HepG2 (cell line): ENCODE measurements around the gene DLG2. TPM values are rescaled to one million over a fixed set of nuclear protein-coding genes. Genes with fewer than 3 reads are reported as not detected.

Source experiments
- ATAC-seq: fragments of 200-7000 bp; cut with Tn5 transposase; 3 replicates; pipeline ENCODE4 v1.9.1; 2020; ENCODE audit warnings: mild to moderate bottlenecking, moderate library complexity
- BruUV-seq: library from RNA; stranded (reverse); fragments of 400-500 nt; replicated peaks from 2 replicates; lab custom pipeline; 2021; lab: Mats Ljungman, UMichigan
- CTCF ChIA-PET: fragments of 300-600 bp; formaldehyde crosslinking; extraction: SDS; loops from one replicate; lab custom pipeline; 2021; ENCODE audit warnings: low total read pairs, inconsistent platforms, low intra/inter-chr PET ratio; lab: Yijun Ruan, JAX
- POLR2A ChIA-PET: fragments of 350-600 bp; sonication (Branson Sonifier 250); formaldehyde crosslinking; loops from one replicate; lab custom pipeline; 2020; ENCODE audit warnings: antibody characterized with exemption, inconsistent platforms; lab: Yijun Ruan, JAX
- DNase-seq: peaks from one replicate; pipeline ENCODE4 v3.0.0-alpha.2; 2015; ENCODE audit warnings: low spot score
- FAIRE-seq: peaks from 3 replicates; lab custom pipeline; 2011; peaks lifted over from hg19 to GRCh38; lab: Jason Lieb, UNC
- H2AFZ ChIP-seq: one replicate; pipeline ENCODE4 v1.6.1; 2011; ENCODE audit warnings: low read length, inconsistent platforms
- H3K27ac ChIP-seq: fragments of 300-600 bp; 3 replicates; pipeline ENCODE4 v1.8.0; 2011; ENCODE audit warnings: mixed run types, mild to moderate bottlenecking, mixed read lengths, low read length, inconsistent platforms; ENCODE audit not compliant: insufficient read depth; ENCODE audit errors: extremely low read length
- H3K27me3 ChIP-seq, 2 experiments: fragments of 200-600 bp in 1 of 2; 2 replicates in 1 of 2; 3 replicates in 1 of 2; pipeline versions ENCODE4 v1.6.0 to v1.8.0; 2011; ENCODE audit warnings: low read length in 2 of 2, mild to moderate bottlenecking in 2 of 2, moderate library complexity in 2 of 2, inconsistent platforms in 1 of 2; ENCODE audit not compliant: insufficient read depth in 2 of 2, control insufficient read depth in 1 of 2
- H3K36me3 ChIP-seq, 2 experiments: fragments of 200-600 bp in 1 of 2; replicated peaks in 1 of 2; 2 replicates in 1 of 2; 3 replicates in 1 of 2; pipeline versions ENCODE4 v1.5.1 to v1.8.0; 2011; ENCODE audit warnings: low read length in 2 of 2, inconsistent platforms in 1 of 2; ENCODE audit not compliant: insufficient read depth in 2 of 2, control insufficient read depth in 1 of 2
- H3K4me1 ChIP-seq: 2 replicates; pipeline ENCODE4 v1.5.1; 2012; ENCODE audit warnings: low read length, inconsistent platforms; ENCODE audit not compliant: insufficient read depth
- H3K4me2 ChIP-seq: 2 replicates; pipeline ENCODE4 v1.6.0; 2011; ENCODE audit warnings: low read depth, low read length, inconsistent platforms
- H3K4me3 ChIP-seq, 3 experiments: fragments of 200-600 bp in 1 of 3; sonication (generic), shearing (Covaris generic) in 1 of 3; replicated peaks in 1 of 3; 2 replicates each; pipeline ENCODE4 v1.5.1; 2011 to 2016; ENCODE audit warnings: low read length in 3 of 3, inconsistent platforms in 2 of 3, low read depth in 2 of 3, mild to moderate bottlenecking in 2 of 3, control low read depth in 1 of 3, mixed read lengths in 1 of 3; ENCODE audit not compliant: insufficient read depth in 1 of 3
- H3K79me2 ChIP-seq: one replicate; pipeline ENCODE4 v1.6.1; 2011; ENCODE audit warnings: low read length, inconsistent platforms; ENCODE audit not compliant: insufficient read depth
- H3K9ac ChIP-seq: 2 replicates; pipeline ENCODE4 v1.6.0; 2011; ENCODE audit warnings: mild to moderate bottlenecking, low read depth, low read length, inconsistent platforms; ENCODE audit not compliant: insufficient read depth
- H3K9me3 ChIP-seq: 2 replicates; pipeline ENCODE4 v1.5.1; 2012; ENCODE audit warnings: mild to moderate bottlenecking, low read length
- H4K20me1 ChIP-seq: 2 replicates; pipeline ENCODE4 v1.6.0; 2011; ENCODE audit warnings: inconsistent platforms, mild to moderate bottlenecking, low read length, moderate library complexity; ENCODE audit not compliant: insufficient read depth
- KDM1A ChIP-seq: IDR thresholded peaks from 2 replicates; pipeline ENCODE4 v1.6.1; 2016; ENCODE audit warnings: missing compliant biosample characterization
- KLF16 ChIP-seq, 2 experiments: sonication (generic) in 1 of 2; formaldehyde crosslinking in 1 of 2; IDR thresholded peaks; 2 replicates each; pipeline versions ENCODE4 v1.6.1 to v1.8.0; 2016 to 2023; ENCODE audit warnings: missing genetic modification reagents in 2 of 2, missing compliant biosample characterization in 1 of 2
- MAFF ChIP-seq: IDR thresholded peaks from 2 replicates; pipeline ENCODE4 v1.6.1; 2011; ENCODE audit warnings: low read depth, low read length, improper control_type of control experiment
- MAFK ChIP-seq, 2 experiments: IDR thresholded peaks in 1 of 2; conservative IDR thresholded peaks in 1 of 2; 2 replicates each; pipeline ENCODE4 v1.6.1; 2011; ENCODE audit warnings: improper control_type of control experiment in 2 of 2, low read length in 2 of 2
- MZF1 ChIP-seq: sonication (generic); formaldehyde crosslinking; IDR thresholded peaks from 2 replicates; pipeline ENCODE4 v1.8.1; 2023; ENCODE audit warnings: mild to moderate bottlenecking, missing genetic modification reagents, borderline replicate concordance
- NFE2L2 ChIP-seq: fragments of 150-350 bp; IDR thresholded peaks from 2 replicates; pipeline ENCODE4 v1.6.1; 2014; ENCODE audit warnings: low read length
- STAT6 ChIP-seq: sonication (generic); formaldehyde crosslinking; IDR thresholded peaks from 2 replicates; pipeline ENCODE4 v1.4.0; 2020; ENCODE audit warnings: missing genetic modification reagents, mild to moderate bottlenecking, borderline replicate concordance
- ZFY ChIP-seq: sonication (generic); formaldehyde crosslinking; IDR thresholded peaks from 2 replicates; pipeline ENCODE4 v1.4.0; 2020; ENCODE audit warnings: missing genetic modification reagents
- ZNF570 ChIP-seq: sonication (generic); formaldehyde crosslinking; IDR thresholded peaks from 2 replicates; pipeline ENCODE4 v1.4.0; 2020; ENCODE audit warnings: mild to moderate bottlenecking, missing genetic modification reagents, borderline replicate concordance
- ZNF652 ChIP-seq: IDR thresholded peaks from 2 replicates; pipeline ENCODE4 v1.6.1; 2016; ENCODE audit warnings: low read depth, borderline replicate concordance
- ZNF670 ChIP-seq: sonication (generic); formaldehyde crosslinking; IDR thresholded peaks from 2 replicates; pipeline ENCODE4 v1.8.0; 2022; ENCODE audit warnings: mild to moderate bottlenecking, missing genetic modification reagents, borderline replicate concordance
- ZNF891 ChIP-seq: sonication (generic); formaldehyde crosslinking; IDR thresholded peaks from 2 replicates; pipeline ENCODE4 v1.5.0; 2020; ENCODE audit warnings: mild to moderate bottlenecking, missing genetic modification reagents
- WGBS: methylation state at CpG from one replicate; pipeline ENCODE4 v1.1.6; 2017; ENCODE audit warnings: low lambda C conversion rate; 5-methylcytosine and 5-hydroxymethylcytosine counted together
- in situ Hi-C: cut with HindIII; loops from 2 replicates; pipeline ENCODE4 v1.10.0; 2017; ENCODE audit warnings: low pct_unique_long_range_greater_than_20kb; ENCODE audit not compliant: extremely low pct_ligation_motif_present
- intact Hi-C: fragments of 100-400 bp; cut with micrococcal nuclease; formaldehyde crosslinking; loops from one replicate; pipeline ENCODE4 v1.10.0; 2022; ENCODE audit not compliant: unreplicated experiment
- polyA plus RNA-seq, 8 experiments: library from polyadenylated mRNA; depleted of rRNA in 3 of 8; stranded (reverse) in 7 of 8; unstranded in 1 of 8; fragments of >200 nt; fragmentation: Illumina TruSeq in 4 of 8; extraction: Trizol in 4 of 8; gene quantifications; 2 replicates each; pipeline versions ENCODE4 v1.2.1 to v1.2.3, GENCODE V29; 2011 to 2016; ENCODE audit warnings: low read depth in 4 of 8, missing spikeins in 1 of 8, mixed read lengths in 1 of 8; ENCODE audit not compliant: insufficient read depth in 1 of 8
- total RNA-seq, 5 experiments: library from RNA; depleted of rRNA; stranded (reverse); fragments of >200 nt; fragmentation: Illumina TruSeq; extraction: Trizol; gene quantifications; 2 replicates each; pipeline ENCODE4 v1.2.3, GENCODE V29; 2016; ENCODE audit warnings: low read depth in 1 of 5
- TF ChIP-seq, protein P1 (sequence below): sonication (generic); formaldehyde crosslinking; IDR thresholded peaks from 2 replicates; pipeline ENCODE4 v1.5.0; 2020; ENCODE audit warnings: missing genetic modification reagents, mild to moderate bottlenecking, borderline replicate concordance

DLG2 gene
- total and polyA plus RNA-seq, 2 of the 13 experiments (the other 11 are each of a cell fraction or from before 2014, with no cell fraction given), result 0.46 to 1.0 TPM

DNA sequence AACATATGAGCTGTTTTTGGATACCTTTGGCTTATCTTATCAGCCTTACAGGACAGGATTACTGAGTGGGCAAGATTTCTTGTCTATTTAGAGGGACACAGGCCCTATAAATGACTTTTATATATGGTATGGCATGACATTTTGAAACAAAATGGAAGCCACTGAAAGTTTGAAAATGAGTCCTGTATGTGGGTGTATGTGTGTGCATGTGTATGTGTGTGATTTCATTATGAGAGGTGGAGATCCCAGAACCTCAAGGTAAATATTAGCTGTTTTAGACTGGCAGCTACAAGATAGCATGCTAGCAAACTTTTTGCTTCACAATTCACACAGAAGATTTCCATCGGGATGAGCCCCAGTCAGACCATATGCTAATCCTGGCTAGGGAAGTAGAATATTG lies 1370.5 kb downstream of the DLG2 start:
- POLR2A ChIA-PET, result no interaction called here
- CTCF ChIA-PET, result no interaction called here
- TF ChIP-seq STAT6 (CRISPR knock-in tag), result no peak
- TF ChIP-seq ZNF570, result no peak
- TF ChIP-seq ZNF670 (CRISPR knock-in tag), result no peak
- TF ChIP-seq KDM1A, result no peak
- H3K79me2 ChIP-seq, result no peaks in the 10 kb centered on the region
- WGBS, result 100% methylated on average over 1 of the region's 1 CpG
- no peak for ATAC-seq
- intact Hi-C loops (no loop called here), in situ Hi-C loops (no loop called here)
- DNase-seq, result no peak
- no peak overlapping the region for H2AFZ ChIP-seq
- no peaks in the 10 kb centered on the region for H3K36me3 ChIP-seq
- peaks cover 2% of the 10 kb centered on the region; the same call in 1 of the 2 replicates for H3K4me1 ChIP-seq
- no peaks in the 10 kb centered on the region for H3K27me3 ChIP-seq
- BruUV-seq, result no TSS peak
- H3K9ac ChIP-seq, result no peak overlapping the region
- H3K4me2 ChIP-seq, result no peak overlapping the region
- no peaks in the 10 kb centered on the region for H4K20me1 ChIP-seq
- H3K4me3 ChIP-seq, result no peak overlapping the region
- H3K9me3 ChIP-seq, result no peaks in the 10 kb centered on the region
- no peak for FAIRE-seq
- H3K27ac ChIP-seq, result no peak overlapping the region

DNA sequence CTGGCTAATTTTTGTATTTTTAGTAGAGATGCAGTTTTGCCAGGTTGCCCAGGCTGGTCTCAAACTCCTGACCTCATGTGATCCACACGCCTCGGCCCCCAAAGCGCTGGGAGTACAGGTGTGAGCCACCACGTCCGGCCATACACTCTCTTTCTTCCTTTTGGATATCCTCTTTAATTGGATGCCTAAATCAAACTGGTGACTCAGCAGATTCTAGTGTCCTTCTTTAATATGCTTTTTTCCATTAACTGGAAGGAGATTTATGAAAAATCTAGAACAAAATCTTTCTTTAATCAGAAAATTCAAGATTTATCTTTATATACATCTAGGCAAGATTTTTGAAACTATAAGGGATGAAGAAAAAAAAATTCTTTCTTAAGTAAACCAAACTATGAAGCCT lies 1371.7 kb downstream of the DLG2 start:
- Histone ChIP-seq H3K36me3 (no peaks in the 10 kb centered on the region), H4K20me1 (no peaks in the 10 kb centered on the region), H2AFZ (no peak overlapping the region), H3K9ac (no peak overlapping the region), H3K4me3 (no peak overlapping the region), H3K79me2 (no peaks in the 10 kb centered on the region), H3K9me3 (no peaks in the 10 kb centered on the region), H3K4me1 (peaks cover 13% of the 10 kb centered on the region), H3K4me2 (no peak overlapping the region), H3K27me3 (no peaks in the 10 kb centered on the region), H3K27ac (no peak overlapping the region)
- no peak for DNase-seq
- ChIA-PET CTCF (no interaction called here), POLR2A (no interaction called here)
- intact Hi-C loops (no loop called here), in situ Hi-C loops (no loop called here)
- no peak for ATAC-seq
- BruUV-seq, result no TSS peak
- FAIRE-seq, result no peak
- TF ChIP-seq ZNF891 (no peak), MZF1 (CRISPR knock-in tag) (no peak), ZFY (CRISPR knock-in tag) (no peak), MAFK (conservative IDR thresholded peaks at IDR 0.05 in 1 of 2, IDR thresholded peaks at IDR 0.05 in 1 of 2; ENCODE audit: low read length in 2 of 2) (peak; percentile 56 to 87; a peak in 3 of 4 replicates), MAFF (peak; percentile 75), ZNF652 (CRISPR knock-in tag) (no peak), KLF16 (CRISPR knock-in tag; IDR thresholded peaks at IDR 0.05) (no peak), NFE2L2 (peak; percentile 42; the same call in 1 of the 2 replicates)
- TF ChIP-seq, protein P1, sequence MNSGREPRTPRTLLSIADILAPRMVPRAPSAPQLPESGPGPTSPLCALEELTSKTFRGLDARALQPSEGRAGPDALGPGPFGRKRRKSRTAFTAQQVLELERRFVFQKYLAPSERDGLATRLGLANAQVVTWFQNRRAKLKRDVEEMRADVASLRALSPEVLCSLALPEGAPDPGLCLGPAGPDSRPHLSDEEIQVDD (CRISPR knock-in tag), result no peak
- 46% methylated on average over 5 of the region's 5 CpGs for WGBS
